Measurements from ENCODE around the gene KIAA0319L. TPM values are rescaled to one million over a fixed set of nuclear protein-coding genes. Genes with fewer than 3 reads are reported as not detected.

The KIAA0319L gene
- total RNA-seq, 4 donors from 2014 or later = 28.5 to 35.7 (median 32.7) TPM

DNA sequence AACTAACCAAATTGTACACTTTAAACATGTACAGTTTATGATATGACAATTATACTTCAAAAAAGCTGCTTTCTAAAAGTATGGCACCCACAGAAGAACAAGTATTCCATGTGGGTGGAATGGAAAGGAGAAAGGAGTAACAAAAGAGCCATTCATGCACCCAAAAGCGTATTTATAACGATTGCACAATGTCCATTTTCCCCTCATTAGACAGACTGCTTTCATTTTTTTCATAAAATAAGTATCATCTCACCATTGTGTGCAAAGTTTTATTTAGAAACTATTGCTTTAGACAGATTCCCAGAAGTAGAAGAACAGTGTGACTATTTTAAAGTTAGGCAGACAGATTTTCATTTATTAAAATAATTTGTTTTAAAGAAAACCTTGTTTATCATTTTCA is 59.6 kb downstream of the KIAA0319L start:
- peaks cover 0 to 13% (median 5%) of the 10 kb centered on the region in 4 donors for H3K36me3 ChIP-seq
- WGBS = 94% methylated on average over 2 of the region's 2 CpGs
- H3K27ac ChIP-seq (replicated peaks in 1 of 4) = no peak overlapping the region
- H3K4me1 ChIP-seq = peaks cover 6 to 15% (median 14%) of the 10 kb centered on the region in 4 donors
- no peaks in the 10 kb centered on the region for H3K27me3 ChIP-seq
- DNase-seq (ENCODE audit: extremely low spot score) = no peak
- H3K4me3 ChIP-seq = no peak overlapping the region
- intact Hi-C loops (cut with DNase I) = no loop called here
- TF ChIP-seq, protein P1, sequence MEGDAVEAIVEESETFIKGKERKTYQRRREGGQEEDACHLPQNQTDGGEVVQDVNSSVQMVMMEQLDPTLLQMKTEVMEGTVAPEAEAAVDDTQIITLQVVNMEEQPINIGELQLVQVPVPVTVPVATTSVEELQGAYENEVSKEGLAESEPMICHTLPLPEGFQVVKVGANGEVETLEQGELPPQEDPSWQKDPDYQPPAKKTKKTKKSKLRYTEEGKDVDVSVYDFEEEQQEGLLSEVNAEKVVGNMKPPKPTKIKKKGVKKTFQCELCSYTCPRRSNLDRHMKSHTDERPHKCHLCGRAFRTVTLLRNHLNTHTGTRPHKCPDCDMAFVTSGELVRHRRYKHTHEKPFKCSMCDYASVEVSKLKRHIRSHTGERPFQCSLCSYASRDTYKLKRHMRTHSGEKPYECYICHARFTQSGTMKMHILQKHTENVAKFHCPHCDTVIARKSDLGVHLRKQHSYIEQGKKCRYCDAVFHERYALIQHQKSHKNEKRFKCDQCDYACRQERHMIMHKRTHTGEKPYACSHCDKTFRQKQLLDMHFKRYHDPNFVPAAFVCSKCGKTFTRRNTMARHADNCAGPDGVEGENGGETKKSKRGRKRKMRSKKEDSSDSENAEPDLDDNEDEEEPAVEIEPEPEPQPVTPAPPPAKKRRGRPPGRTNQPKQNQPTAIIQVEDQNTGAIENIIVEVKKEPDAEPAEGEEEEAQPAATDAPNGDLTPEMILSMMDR (IDR thresholded peaks at IDR 0.05) = no peak
- no peak for TF ChIP-seq POLR2AphosphoS5 (IDR thresholded peaks at IDR 0.05)
- TF ChIP-seq POLR2A (IDR thresholded peaks at IDR 0.05; ENCODE audit: low read depth) = no peak
- no peak for TF ChIP-seq EP300 (IDR thresholded peaks at IDR 0.05)
- H3K9me3 ChIP-seq = no peaks in the 10 kb centered on the region

DNA sequence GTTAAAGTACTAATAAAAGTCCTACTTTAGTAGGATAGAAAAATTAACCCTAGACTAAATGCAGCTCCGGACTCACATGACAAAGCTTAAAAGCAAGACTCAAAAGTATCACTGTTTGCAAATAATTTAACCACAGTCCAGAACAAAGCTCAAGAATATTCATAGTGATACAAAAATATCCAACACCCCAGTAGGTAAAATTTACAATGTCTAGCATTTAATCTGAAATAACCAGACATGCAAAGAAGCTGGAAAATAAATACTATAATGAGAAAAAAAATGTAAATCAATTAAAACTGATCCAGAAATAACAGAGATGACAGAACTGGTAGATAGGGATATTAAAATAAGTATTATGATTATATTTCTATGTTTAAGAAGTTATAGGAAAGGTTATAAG is 67.0 kb downstream of the KIAA0319L start:
- peaks cover 0 to 13% (median 5%) of the 10 kb centered on the region in 4 donors for H3K36me3 ChIP-seq
- WGBS = 96% methylated on average over 1 of the region's 1 CpG
- no peak for DNase-seq (ENCODE audit: extremely low spot score)
- H3K4me3 ChIP-seq = no peak overlapping the region
- intact Hi-C loops (cut with DNase I) = no loop called here
- peaks cover 13 to 15% (median 13%) of the 10 kb centered on the region in 4 donors for H3K4me1 ChIP-seq
- TF ChIP-seq POLR2A (IDR thresholded peaks at IDR 0.05; ENCODE audit: low read depth) (no peak), EP300 (IDR thresholded peaks at IDR 0.05) (no peak), POLR2AphosphoS5 (IDR thresholded peaks at IDR 0.05) (no peak)
- TF ChIP-seq, protein P1 (IDR thresholded peaks at IDR 0.05) = no peak
- H3K9me3 ChIP-seq = no peaks in the 10 kb centered on the region
- H3K27me3 ChIP-seq = no peaks in the 10 kb centered on the region
- no peak overlapping the region for H3K27ac ChIP-seq (replicated peaks in 1 of 4)

DNA sequence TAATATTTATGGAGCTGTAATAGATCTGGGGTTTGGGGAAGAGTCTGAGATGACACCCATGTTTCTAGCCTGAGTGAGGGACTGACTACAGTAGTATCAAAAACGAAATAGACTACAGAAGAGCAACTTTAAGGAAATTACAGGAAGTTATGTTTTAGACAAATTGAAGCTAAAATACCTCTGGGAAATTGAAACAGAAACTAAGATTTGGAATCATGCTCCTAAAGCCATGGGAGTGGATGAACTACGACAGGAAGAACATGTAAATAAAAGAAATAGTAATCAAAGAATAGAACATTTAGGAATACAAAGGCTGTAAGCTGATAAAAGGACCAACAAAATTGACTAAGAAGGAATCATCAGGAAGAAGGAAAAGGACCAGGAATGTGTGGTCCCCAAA is 68.9 kb downstream of the KIAA0319L start:
- intact Hi-C loops (cut with DNase I) = no loop called here
- Histone ChIP-seq H3K9me3 (no peaks in the 10 kb centered on the region), H3K36me3 (peaks cover 0 to 4% (median 1%) of the 10 kb centered on the region in 4 donors), H3K4me1 (peaks cover 13 to 15% (median 13%) of the 10 kb centered on the region in 4 donors), H3K27ac (replicated peaks in 1 of 4) (peak overlapping the region in 1 of 4 donors; percentile 7), H3K27me3 (no peaks in the 10 kb centered on the region), H3K4me3 (peak overlapping the region in 3 of 4 donors; percentile 10 to 17 (median 14))
- WGBS = 27% methylated on average over 2 of the region's 2 CpGs
- DNase-seq (ENCODE audit: extremely low spot score) = no peak
- no peak for TF ChIP-seq EP300 (IDR thresholded peaks at IDR 0.05)
- TF ChIP-seq, protein P1 (IDR thresholded peaks at IDR 0.05) = no peak
- TF ChIP-seq POLR2A (IDR thresholded peaks at IDR 0.05; ENCODE audit: low read depth) = no peak
- no peak for TF ChIP-seq POLR2AphosphoS5 (IDR thresholded peaks at IDR 0.05)

DNA sequence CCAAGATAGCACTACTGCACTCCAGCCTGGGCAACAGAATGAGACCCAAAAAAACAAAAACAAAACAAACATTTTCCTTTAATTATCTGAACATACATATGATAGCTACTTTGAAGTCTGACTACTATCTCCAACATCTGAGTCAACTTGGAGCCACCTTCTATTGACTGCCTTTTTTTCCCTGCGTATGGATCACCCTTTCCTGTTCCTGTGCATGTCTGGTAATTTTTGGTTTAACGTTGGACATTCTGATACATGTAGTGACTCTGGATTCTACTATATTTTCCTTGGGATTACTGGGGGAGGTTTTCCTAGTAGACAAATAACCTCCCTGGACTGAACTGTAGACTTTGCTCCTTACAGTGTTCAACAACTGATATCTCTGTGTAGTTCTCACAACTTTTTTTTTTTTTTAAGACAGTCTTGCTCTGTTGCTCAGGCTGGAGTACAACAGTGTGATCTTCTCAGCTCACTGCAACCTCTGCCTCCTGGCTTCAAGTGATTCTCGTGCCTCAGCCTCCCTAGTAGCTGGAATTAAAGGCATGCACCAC is 70.3 kb downstream of the KIAA0319L start:
- no peak overlapping the region for H3K27ac ChIP-seq (replicated peaks in 1 of 4)
- intact Hi-C loops (cut with DNase I) = no loop called here
- H3K36me3 ChIP-seq = no peaks in the 10 kb centered on the region
- peaks cover 13 to 15% (median 13%) of the 10 kb centered on the region in 4 donors for H3K4me1 ChIP-seq
- TF ChIP-seq POLR2AphosphoS5 (IDR thresholded peaks at IDR 0.05) (no peak), POLR2A (IDR thresholded peaks at IDR 0.05; ENCODE audit: low read depth) (no peak), EP300 (IDR thresholded peaks at IDR 0.05) (no peak)
- TF ChIP-seq, protein P1 (IDR thresholded peaks at IDR 0.05) = no peak
- no peak overlapping the region for H3K4me3 ChIP-seq
- no peak for DNase-seq (ENCODE audit: extremely low spot score)
- H3K9me3 ChIP-seq = no peaks in the 10 kb centered on the region
- no peaks in the 10 kb centered on the region for H3K27me3 ChIP-seq
- WGBS = 94% methylated on average over 3 of the region's 3 CpGs

GRCh38 chr1:35481229-35481628 is 76.0 kb downstream of the KIAA0319L start:
- no peak for TF ChIP-seq POLR2AphosphoS5 (IDR thresholded peaks at IDR 0.05)
- no peak for TF ChIP-seq EP300 (IDR thresholded peaks at IDR 0.05)
- TF ChIP-seq, protein P1 (IDR thresholded peaks at IDR 0.05) = no peak
- no peak for TF ChIP-seq POLR2A (IDR thresholded peaks at IDR 0.05; ENCODE audit: low read depth)
- DNase-seq (ENCODE audit: extremely low spot score) = no peak
- Histone ChIP-seq H3K4me3 (no peak overlapping the region), H3K9me3 (no peaks in the 10 kb centered on the region), H3K27ac (replicated peaks in 1 of 4) (no peak overlapping the region), H3K27me3 (no peaks in the 10 kb centered on the region), H3K36me3 (peaks cover 3 to 26% (median 14%) of the 10 kb centered on the region in 4 donors), H3K4me1 (no peaks in the 10 kb centered on the region)
- intact Hi-C loops (cut with DNase I) = no loop called here
- 95% methylated on average over 2 of the region's 2 CpGs for WGBS

Data from esophagus muscularis mucosa (tissue), 4 donors.